Activated CD8-positive, alpha-beta memory T cell treated with anti-CD3 and anti-CD28 coated beads, Interleukin-2, amount 50 U/mL, for 4 hours (primary cell): ENCODE measurements around the gene KRTAP5-1.
A peak's percentile ranks its signal among the peaks of the same experiment; 100 is the strongest.
"Not testable (repeated sequence)": the region's sequence is repeated elsewhere in the genome, so short reads cannot be mapped to it uniquely, and the experiment has no call there.

Source experiments
- DNase-seq: peaks from one replicate; pipeline ENCODE4 v3.0.0-alpha.2; 2020

The KRTAP5-1 gene

GRCh38 chr11:1600626-1601025, 15.5 kb upstream of the KRTAP5-1 start:
- no peak for DNase-seq

GRCh38 chr11:1598816-1599215, 13.7 kb upstream of the KRTAP5-1 start:
- DNase-seq: no peak

GRCh38 chr11:1598406-1598805, 13.3 kb upstream of the KRTAP5-1 start:
- not testable (repeated sequence) for DNase-seq

GRCh38 chr11:1597994-1598380, 12.9 kb upstream of the KRTAP5-1 start, which contains the start of gene KRTAP5-2:
KRTAP5-2 (minus strand) TSS chr11:1598294; CDS start chr11:1598250, 44 bp downstream.
- DNase-seq: no peak

GRCh38 chr11:1597331-1597993, 12.4 kb upstream of the KRTAP5-1 start:
- DNase-seq: no peak

- not testable (repeated sequence) for DNase-seq
Observed at GRCh38 chr11:1596576-1597121, 11.6 kb upstream of the KRTAP5-1 start.

GRCh38 chr11:1595994-1596575, 11.0 kb upstream of the KRTAP5-1 start:
- not testable (repeated sequence) for DNase-seq

DNA sequence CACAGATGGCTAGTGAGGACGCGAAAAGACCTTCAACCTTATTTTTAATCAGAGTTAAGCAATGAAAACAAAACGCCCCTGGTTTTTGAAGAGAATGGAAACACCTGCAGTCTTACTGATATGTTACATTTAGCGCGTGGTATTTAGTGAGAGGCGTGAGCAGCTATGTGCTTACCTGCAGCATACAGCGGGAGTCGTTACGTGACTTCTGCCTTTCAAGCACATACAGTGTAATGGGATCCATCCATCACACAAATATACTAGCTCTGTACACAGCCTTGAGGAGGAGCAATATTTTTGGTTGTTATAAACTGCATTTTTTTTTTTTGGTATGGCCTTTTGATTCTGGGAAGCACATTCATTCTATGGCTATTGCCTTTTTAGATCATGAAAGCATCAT, 7.5 kb upstream of the KRTAP5-1 start:
- DNase-seq: no peak

DNA sequence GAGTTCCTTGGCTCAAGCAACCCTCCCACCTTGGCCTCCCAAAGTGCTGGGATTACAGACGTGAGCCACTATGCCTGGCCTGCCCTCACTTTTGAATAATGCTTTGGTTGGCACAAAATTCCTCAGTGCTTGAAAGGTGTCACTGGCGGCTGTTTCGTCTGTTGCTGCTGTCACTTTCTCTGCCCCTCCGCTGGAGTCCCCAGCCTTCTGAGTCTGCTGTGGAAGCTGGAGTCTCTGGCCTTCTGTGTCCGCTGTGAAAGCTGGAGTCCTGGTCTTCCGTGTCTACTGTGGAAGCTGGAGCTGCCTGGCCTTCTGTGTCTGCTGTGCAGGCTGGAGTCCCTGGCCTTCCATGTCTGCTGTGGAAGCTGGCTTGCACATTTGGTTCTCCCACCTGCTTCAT, 4.9 kb upstream of the KRTAP5-1 start:
- no peak for DNase-seq

DNA sequence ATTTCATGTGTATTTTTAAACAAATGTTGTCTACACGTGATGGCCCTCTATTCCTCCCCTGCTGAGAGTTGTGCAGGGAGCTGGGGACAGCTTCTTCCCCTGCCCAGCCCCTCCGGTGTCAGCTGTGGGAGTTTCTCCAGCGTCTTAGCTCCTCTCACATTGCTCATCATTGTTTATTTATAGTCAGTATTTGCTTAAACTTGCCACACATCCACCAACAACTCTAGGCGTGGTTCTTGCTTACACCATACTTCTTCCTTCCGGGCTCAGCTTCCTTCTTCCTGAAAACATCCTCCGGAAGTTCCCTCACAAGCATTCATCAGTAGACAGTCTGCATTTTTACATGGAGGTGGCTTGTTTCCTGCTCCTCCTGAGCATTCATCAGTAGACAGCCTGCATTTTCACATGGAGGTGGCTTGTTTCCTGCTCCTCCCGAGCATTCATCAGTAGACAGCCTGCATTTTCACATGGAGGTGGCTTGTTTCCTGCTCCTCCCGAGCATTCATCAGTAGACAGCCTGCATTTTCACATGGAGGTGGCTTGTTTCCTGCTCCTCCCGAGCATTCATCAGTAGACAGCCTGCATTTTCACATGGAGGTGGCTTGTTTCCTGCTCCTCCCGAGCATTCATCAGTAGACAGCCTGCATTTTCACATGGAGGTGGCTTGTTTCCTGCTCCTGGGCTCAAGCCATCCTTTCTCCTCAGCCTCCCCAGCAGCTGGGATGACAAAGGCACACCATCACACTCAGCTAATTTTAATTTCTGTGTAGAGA, 4.3 kb upstream of the KRTAP5-1 start:
- DNase-seq: not testable (repeated sequence)

DNA sequence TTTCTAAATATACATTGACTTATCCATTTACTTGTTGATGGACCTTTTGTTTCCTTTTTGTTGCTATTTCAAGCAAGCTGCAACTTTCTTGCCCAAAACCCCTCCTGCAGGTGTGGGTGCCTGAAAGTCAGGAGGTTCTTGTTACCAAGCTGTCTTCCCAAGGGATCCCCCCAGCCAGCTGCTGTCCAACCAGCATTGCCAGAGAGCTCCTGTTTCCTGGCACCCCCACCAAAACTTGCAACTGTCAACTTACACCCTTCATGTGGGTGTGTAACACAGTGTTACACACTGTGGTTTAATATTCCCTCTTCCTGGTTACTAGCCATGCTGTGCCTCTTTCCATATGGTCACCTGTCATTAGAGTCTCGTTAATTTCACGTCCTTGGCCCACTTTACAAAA, 1.6 kb upstream of the KRTAP5-1 start:
- DNase-seq: no peak

DNA sequence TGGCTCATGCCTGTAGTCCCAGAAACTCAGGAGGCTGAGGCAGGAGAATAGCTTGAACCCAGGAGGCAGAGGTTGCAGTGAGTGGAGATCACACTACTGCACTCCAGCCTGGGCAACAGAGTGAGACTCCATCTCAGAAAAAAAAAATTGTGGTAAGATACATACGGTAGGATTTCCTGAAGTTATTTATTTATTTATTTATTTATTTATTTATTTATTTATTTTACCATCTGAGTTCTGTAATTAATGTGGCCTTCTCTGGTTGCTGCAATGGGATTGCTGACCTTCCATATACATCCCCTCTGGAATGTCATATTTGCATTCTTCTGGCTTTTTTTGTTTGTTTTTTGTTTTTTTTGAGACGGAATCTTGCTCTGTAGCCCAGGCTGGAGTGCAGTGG, 2.2 kb downstream of the KRTAP5-1 start:
- not testable (repeated sequence) for DNase-seq

DNA sequence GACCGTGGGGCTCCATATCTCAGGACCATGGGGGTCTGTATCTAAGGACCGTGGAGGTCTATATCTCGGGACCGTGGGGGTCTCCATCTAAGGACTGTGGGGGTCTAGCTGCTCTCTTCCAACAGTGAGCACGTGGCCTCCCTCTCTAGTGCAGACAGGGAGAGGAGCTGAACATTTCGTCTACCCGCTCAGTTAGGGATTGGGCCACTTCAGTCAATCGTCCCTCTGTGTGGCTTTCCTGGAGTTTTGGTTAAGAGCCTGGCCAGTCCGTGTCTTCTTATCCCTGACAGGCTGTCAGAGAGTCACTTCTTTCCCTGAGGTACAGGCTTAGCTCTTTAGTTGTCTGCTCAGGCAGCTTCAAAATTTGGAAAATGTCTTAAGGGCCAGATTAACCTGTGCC, 3.1 kb downstream of the KRTAP5-1 start:
- no peak for DNase-seq

DNA sequence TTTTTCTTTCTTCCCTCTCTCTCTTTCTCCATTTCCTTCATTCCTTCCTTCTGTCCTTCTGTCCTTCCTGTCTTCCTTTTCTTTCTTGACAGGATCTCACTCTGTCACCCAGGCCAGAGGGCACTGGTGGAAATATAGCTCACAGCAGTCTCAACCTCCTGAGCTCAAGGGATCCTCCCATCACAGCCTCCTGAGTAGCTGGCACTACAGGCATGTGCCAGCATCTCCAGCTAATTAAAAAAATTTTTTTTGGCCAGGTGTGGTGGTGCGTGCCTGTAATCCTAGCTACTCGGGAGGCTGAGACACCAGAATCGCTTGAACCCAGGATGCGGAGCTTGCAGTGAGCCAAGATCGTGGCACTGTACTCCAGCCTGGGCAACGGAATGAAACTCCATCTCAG, 8.3 kb downstream of the KRTAP5-1 start:
- DNase-seq: no peak

- not testable (repeated sequence) for DNase-seq
Observed at GRCh38 chr11:1575756-1576155, 9.3 kb downstream of the KRTAP5-1 start.

- DNase-seq: no peak
Observed at GRCh38 chr11:1574933-1575242, 10.2 kb downstream of the KRTAP5-1 start.

DNA sequence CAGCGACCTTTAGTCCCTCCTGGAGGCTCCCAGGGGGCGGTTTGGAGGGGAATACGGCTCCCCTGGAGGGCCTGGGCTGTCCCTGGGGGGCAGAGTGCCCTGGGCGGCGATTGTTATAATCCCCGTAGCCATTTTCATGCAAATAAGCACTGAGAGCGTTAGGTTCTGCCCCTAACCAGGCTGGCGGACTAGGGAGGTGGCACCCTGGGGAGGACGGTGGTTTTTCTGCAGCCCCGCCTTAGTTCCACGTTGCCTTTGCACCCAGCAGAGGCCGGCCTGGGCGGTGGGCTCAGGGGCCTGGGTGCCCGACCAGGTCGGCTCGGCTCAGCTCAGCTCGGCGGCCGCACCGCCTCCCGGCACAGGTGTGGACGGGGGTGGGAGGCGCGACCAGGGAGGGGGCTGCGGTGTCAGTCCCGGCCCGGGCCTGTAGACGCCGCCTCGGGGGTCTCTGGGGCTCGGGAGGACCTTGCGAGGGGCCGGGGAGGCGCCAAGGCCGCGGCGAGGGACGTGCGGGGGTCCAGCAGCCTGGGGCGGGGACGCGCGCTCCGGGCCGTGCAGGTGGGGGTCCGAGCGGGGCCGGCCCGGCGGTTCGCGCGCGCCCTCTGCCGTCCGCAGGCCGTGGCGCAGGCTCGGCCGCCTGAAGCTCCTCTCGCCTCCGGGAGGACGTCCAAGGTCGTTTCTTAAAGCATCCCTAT, 10.7 kb downstream of the KRTAP5-1 start:
- peak; percentile 59 for DNase-seq

- no peak for DNase-seq
Observed at GRCh38 chr11:1573903-1574237, 11.2 kb downstream of the KRTAP5-1 start.

- no peak for DNase-seq
Observed at GRCh38 chr11:1573077-1573902, 11.8 kb downstream of the KRTAP5-1 start.

GRCh38 chr11:1572197-1573076, 12.6 kb downstream of the KRTAP5-1 start, which contains the start of gene DUSP8:
DUSP8 (minus strand) TSS chr11:1572271; CDS start chr11:1565826, 6,445 bp downstream.
- peak; percentile 96 for DNase-seq

GRCh38 chr11:1571760-1572196, 13.3 kb downstream of the KRTAP5-1 start:
- DNase-seq: no peak
